Stimulated activated CD4-positive, alpha-beta T cell treated with anti-CD3 and anti-CD28 coated beads, Interleukin-1b, Interleukin-23, amount 100 ng/mL, for 4 hours (primary cell): ENCODE measurements around the gene DTL.
A peak's percentile ranks its signal among the peaks of the same experiment; 100 is the strongest.
"Not testable (repeated sequence)": the region's sequence is repeated elsewhere in the genome, so short reads cannot be mapped to it uniquely, and the experiment has no call there.

Source experiments
- DNase-seq, 2 donors: peaks; one replicate each; pipeline ENCODE4 v3.0.0-alpha.2; 2020; ENCODE audit warnings: low read depth in 2 of 2

The DTL gene

DNA sequence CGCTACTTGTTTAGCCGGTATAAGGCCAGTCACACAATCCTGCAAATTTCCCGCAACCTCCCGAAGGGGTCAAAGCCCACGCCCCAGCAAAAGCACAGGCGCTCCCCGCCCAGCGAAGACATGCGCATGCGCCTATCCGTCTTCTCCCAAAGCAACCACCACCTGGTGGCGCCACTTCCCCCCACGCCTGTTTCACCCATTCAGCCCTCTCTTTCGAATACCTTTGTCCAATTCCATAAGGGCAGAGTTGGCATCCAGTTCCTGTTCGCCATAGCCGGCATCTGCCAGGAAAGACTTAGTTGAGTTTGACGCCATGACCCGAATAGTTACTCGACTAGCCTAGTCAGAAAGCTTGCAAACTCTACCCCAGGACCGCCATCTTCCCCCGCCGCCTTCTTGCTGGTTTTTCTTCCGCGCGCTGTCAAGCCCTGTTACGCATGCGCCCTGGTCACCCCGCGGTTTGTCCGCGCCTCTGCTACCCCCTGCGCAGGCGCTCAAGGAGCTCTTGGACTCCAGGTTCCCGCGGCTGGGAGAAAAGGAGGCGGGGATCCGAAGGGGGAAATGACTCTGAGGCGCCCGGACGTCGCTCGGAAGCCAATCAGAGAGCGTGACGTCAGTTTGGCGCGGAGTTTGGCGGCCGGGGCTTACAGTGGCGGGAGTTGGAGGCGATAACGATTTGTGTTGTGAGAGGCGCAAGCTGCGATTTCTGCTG lies at the start of gene DTL, which contains the start of gene INTS7:
DTL (plus strand) TSS at position 626 of the 712 bp plus-strand sequence. CDS start 143 bp downstream, outside the sequence.
INTS7 (minus strand) TSS at position 435 of the 712 bp plus-strand sequence; CDS start at position 315, 120 bp downstream.
- peak; percentile 93 to 96 for DNase-seq

DNA sequence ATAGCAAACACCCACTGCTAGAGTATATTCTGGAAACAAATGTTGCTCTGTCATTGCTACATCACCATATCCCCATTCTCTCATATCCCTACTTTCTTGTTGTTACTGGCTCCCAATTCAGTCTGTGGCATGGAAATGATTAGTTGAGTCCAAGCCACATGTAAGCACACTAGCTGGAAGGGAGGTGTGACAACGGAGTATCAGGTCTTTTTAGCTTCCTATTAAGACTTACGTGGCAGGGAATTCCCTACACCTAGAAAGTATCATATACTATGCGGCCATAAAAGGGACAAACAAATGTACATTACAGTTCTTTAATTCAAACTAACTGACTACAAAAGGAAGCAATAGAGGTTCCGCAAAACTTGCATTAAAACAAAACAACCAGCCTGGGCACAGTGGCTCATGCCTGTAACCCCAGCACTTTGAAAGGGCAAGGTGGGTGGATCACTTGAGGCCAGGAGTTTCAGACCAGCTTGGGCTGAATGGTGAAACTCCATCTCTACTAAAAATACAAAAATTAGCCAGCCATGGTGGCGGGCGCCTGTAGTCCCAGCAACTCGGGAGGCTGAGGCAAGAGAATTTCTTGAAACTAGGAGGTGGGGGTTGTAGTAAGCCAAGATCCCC lies 48.8 kb upstream of the DTL start:
- no peak for DNase-seq

DNA sequence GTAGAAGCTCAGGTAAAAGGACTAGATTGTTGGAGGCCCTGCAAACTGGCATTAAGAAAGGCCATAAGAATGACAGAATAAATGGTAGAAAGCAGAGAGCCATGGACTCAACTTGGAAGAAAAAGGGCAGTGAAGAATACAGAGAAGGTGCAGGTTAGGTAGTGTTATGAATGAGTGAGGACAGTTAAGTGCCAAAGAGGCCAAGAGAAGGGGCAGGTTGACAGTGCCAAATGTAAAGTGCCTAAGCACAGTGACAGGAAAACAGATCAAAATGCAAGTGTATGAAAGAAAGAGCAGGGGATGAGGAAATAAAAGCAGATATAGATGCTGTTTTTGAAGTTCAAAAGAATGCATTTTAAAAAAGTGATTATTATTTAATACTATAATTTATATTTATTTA lies 43.9 kb upstream of the DTL start:
- no peak for DNase-seq

GRCh38 chr1:211997426-211997825 lies 38.1 kb upstream of the DTL start:
- not testable (repeated sequence) for DNase-seq

DNA sequence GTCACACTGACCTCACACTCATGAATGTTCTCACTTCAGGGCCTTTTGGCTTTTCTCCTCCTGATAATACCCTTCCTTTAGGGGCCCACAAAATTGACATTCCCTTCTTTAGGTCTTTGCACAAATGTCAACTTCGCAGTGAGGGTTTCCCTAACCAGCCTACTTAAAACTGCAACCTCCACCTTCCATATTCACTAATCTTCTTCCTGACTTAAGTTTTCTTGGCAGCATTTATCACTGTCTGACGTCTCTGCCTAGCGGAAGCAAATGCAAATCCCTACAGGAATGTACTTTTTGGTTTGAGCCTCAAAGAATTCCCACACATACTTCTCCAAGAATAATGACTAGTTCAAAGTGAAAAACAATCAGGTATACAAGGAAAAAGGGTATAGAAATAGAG lies 33.0 kb upstream of the DTL start:
- no peak for DNase-seq

GRCh38 chr1:212004895-212005608 lies 30.5 kb upstream of the DTL start:
- DNase-seq: no peak

GRCh38 chr1:212007178-212007577 lies 28.4 kb upstream of the DTL start:
- no peak for DNase-seq

DNA sequence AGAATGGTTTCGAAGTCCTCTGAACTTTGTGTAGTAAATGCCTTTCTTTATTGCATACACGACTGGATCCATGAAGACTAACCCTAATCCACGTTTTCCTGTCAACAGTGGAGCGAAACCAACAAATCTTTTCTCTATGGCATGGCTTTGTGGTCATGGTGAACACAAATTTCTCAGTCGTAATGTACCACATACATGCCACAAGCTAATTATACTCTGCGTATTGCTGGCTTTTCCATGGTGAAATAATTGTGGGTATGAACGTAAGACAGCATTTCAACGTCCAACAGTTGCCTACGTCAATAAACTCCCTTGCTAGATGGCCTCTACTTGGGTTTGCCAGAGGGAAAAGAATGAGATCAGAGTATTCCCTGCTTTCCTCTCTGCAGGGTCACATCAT lies 27.7 kb upstream of the DTL start:
- DNase-seq: no peak

GRCh38 chr1:212009561-212009960 lies 26.0 kb upstream of the DTL start:
- no peak for DNase-seq

DNA sequence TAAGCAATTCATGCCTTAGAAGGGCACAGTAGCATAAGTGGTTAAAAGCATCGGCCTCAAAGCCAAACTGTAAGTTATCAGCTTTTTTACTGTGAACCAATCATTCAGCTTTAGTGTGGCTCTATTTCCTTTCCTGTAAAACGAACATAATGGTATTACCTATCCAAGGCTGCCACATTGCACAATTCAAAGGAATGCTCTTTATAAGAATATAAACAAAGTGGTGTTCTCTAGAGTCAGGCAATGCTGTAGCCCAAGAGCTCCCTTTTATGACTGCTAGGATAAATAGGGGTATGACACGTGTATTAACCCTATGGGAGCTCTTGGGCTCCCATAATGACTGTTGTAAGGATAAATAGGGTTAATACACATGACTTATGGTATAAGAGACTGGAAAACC lies 25.5 kb upstream of the DTL start:
- no peak for DNase-seq

GRCh38 chr1:212012034-212012740 lies 23.4 kb upstream of the DTL start:
- DNase-seq: peak; percentile 43 to 51

GRCh38 chr1:212013672-212014071 lies 21.9 kb upstream of the DTL start:
- DNase-seq: no peak

DNA sequence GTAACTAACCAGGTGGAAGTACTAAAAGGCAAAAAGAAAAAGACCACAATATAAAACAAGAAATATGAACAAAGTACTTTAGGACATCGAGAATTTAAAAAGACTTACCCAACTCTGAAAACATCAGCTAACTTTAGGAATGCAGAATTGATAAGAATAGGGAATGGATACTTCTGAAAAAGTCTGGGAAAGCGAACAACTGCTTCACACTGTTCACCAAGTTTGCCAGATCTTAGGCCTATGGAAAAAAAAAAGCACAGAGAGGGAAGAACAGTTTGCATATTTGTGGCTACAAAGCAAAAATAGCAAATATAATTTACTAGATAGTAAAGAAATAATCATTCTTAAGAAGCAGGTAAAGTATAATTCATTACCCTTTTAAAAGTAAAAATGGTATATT lies 14.6 kb upstream of the DTL start:
- no peak for DNase-seq

DNA sequence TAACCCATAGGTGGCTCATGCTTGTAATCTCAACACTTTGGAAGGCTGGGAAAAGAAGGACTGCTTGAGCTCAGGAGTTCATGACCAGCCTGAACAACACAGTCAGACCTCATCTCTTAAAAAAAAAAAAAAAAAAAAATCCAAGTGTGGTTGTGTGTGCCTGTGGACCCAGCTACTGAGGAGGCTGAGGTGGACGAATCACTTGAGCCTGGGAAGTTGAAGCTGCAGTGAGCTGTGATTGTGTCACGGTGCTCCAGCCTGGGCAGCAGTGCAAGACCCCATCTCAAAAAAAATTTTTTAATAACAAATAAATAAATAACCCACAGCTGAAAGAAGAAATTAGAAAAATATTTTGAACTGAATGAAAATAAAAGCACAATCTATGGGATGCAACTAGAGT lies 14.0 kb upstream of the DTL start:
- no peak for DNase-seq

DNA sequence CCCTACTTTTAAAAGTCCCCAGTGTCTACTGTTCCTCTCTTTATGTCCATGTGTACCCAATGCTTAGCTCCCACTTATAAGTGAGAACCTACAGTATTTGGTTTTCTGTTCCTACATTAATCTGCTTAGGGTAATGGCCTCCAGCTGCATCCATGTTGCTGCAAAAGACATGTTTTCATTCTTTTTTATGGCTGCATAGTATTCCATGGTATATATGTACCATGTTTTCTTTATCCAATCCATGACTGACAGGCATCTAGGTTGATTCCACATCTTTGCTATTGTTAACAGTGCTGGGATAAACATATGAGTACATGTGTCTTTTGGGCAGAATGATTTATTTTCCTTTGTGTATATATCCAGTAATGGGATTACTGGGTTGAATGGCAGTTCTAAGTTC lies 12.6 kb upstream of the DTL start:
- DNase-seq: not testable (repeated sequence)

DNA sequence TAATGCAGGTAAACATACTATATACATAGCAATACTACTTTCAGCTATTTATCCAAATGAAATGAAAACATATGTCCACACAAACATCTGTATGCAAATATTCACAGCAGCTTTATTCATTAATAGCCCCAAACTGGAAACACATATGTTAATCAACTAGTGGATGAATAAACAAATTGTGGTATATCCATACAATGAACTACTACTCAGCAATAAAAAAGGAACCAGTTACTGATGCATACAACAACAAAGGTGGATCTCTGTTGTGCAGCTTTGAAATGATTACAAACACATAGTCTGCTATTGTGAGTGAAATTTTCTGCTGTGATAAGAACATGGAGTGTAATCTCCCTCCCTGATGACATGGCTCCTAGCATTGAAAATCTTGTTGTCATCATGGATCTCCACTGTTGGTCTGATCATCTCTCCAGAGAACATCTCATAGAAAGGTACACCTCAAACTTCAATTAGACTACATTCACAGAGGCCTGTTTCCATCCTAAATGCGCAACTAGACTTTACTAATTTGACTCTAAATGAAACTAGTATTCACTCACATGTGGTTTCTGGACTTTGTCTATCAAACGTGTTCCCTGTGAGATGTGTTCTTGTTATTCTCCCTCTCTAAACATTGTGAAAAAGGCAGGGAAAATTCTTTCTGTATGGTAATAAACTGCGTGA lies 10.9 kb upstream of the DTL start:
- no peak for DNase-seq

GRCh38 chr1:212027727-212028126 lies 7.8 kb upstream of the DTL start:
- not testable (repeated sequence) for DNase-seq

GRCh38 chr1:212030936-212031528 lies 4.5 kb upstream of the DTL start:
- no peak for DNase-seq

- DNase-seq: peak; percentile 1 to 5
These were observed 929 bp upstream of the DTL start for GRCh38 chr1:212034516-212035122.

GRCh38 chr1:212035835-212036605 lies 472 bp downstream of the DTL start:
- DNase-seq: no peak
